Lung (tissue), 12 donors: Measurements from ENCODE around the gene PCDHGA1. TPM values are rescaled to one million over a fixed set of nuclear protein-coding genes. Genes with fewer than 3 reads are reported as not detected.
A peak's percentile ranks its signal among the peaks of the same experiment; 100 is the strongest.

Source experiments
- ATAC-seq: fragments of 200-7000 bp; cut with Tn5 transposase; one replicate; pipeline ENCODE4 v1.9.1; 2020; ENCODE audit warnings: moderate number of reproducible peaks; ENCODE audit not compliant: insufficient read depth, low FRiP score
- DNase-seq, 3 donors: peaks; one replicate each; pipeline ENCODE4 v3.0.0-alpha.2; 2013 to 2017
- H3K27ac ChIP-seq, 2 donors: one replicate each; pipeline ENCODE4 v1.5.1; 2013; ENCODE audit warnings: mild to moderate bottlenecking in 2 of 2, moderate library complexity in 2 of 2, control low read depth in 1 of 2, inconsistent platforms in 1 of 2, low read depth in 1 of 2, low read length in 1 of 2
- H3K27me3 ChIP-seq, 3 donors: one replicate each; pipeline ENCODE4 v1.5.1; 2013; ENCODE audit warnings: low read length in 2 of 3; ENCODE audit not compliant: control insufficient read depth in 3 of 3, insufficient read depth in 3 of 3
- H3K36me3 ChIP-seq, 4 donors: one replicate each; pipeline ENCODE4 v1.5.1; 2013; ENCODE audit warnings: low read length in 4 of 4, mild to moderate bottlenecking in 1 of 4, moderate library complexity in 1 of 4; ENCODE audit not compliant: control insufficient read depth in 4 of 4, insufficient read depth in 4 of 4
- H3K4me1 ChIP-seq, 5 donors: one replicate each; pipeline ENCODE4 v1.5.1; 2013; ENCODE audit warnings: low read length in 5 of 5, mild to moderate bottlenecking in 2 of 5, moderate library complexity in 1 of 5; ENCODE audit not compliant: control insufficient read depth in 5 of 5, insufficient read depth in 5 of 5
- H3K4me3 ChIP-seq: one replicate; pipeline ENCODE4 v1.5.1; 2013; ENCODE audit warnings: mild to moderate bottlenecking, control low read depth, moderate library complexity
- H3K9ac ChIP-seq, 2 donors: one replicate each; pipeline ENCODE4 v1.5.1; 2013; ENCODE audit warnings: low read length in 2 of 2, control low read depth in 1 of 2; ENCODE audit not compliant: insufficient read depth in 1 of 2
- H3K9me3 ChIP-seq, 4 donors: one replicate each; pipeline ENCODE4 v1.5.1; 2013; ENCODE audit warnings: low read length in 3 of 4, mild to moderate bottlenecking in 1 of 4, moderate library complexity in 1 of 4; ENCODE audit not compliant: control insufficient read depth in 4 of 4, insufficient read depth in 3 of 4
- WGBS, 2 donors: extraction: QIAGEN DNeasy Blood & Tissue Kit; methylation state at CpG; one replicate each; pipeline ENCODE4 v1.1.7; 2013; 5-methylcytosine and 5-hydroxymethylcytosine counted together
- polyA plus RNA-seq, 2 donors: library from polyadenylated mRNA; stranded (reverse); fragments of 200-250 nt; gene quantifications; one replicate each; pipeline ENCODE4 v1.2.1, GENCODE V29; 2013
- total RNA-seq, 2 donors: library from RNA; depleted of rRNA in 1 of 2; stranded (reverse); fragments of >200 nt in 1 of 2; gene quantifications; one replicate each; pipeline ENCODE4 v1.2.1, GENCODE V29; 2014 to 2021
- TF ChIP-seq, protein P1 (sequence below): IDR thresholded peaks from 2 replicates; pipeline ENCODE4 v1.5.1; 2012; ENCODE audit warnings: mild to moderate bottlenecking; ENCODE audit errors: control extremely low read depth, extremely low read depth
- donor health status: control.
- donor health status: control.
- donor health status: Bipolar disorder and iron deficiency.
- donor health status: healthy.
- donor health status: DM: yes; HTN: yes; CAD: no.

Gene PCDHGA1
- total and polyA plus RNA-seq, 4 donors = 0.15 to 0.71 (median 0.36) TPM

DNA sequence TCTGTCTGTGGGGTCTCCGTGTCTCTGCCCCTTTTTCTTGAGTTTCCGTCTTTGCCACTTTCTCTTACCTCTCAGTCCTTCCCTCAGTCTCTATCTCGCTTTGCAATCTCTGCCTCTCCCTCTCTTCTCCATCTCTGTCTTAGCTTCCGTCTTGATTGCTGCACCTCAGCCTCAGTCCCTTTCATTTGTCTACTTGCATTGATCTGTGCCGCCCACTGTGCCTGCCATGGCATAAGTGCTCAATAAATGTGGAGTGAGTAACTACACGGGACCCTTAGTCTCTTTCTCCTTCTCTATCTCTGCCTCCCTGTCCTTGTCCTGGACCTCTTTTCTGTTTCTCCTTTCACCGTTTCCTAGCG lies 165.1 kb downstream of the PCDHGA1 start:
- peak overlapping the region in 1 of 2 donors; percentile 42 for H3K27ac ChIP-seq
- H3K27me3 ChIP-seq = peaks cover 0 to 39% (median 0%) of the 10 kb centered on the region in 3 donors
- DNase-seq = no peak
- H3K4me3 ChIP-seq = no peak overlapping the region
- peaks cover 0 to 2% (median 0%) of the 10 kb centered on the region in 4 donors for H3K9me3 ChIP-seq
- ATAC-seq = no peak
- 84 to 88% methylated on average over 8 of the region's 8 CpGs for WGBS, 2 donors
- H3K4me1 ChIP-seq = peaks cover 0 to 52% (median 24%) of the 10 kb centered on the region in 5 donors
- peak overlapping the region in 1 of 2 donors; percentile 25 for H3K9ac ChIP-seq
- TF ChIP-seq, protein P1, sequence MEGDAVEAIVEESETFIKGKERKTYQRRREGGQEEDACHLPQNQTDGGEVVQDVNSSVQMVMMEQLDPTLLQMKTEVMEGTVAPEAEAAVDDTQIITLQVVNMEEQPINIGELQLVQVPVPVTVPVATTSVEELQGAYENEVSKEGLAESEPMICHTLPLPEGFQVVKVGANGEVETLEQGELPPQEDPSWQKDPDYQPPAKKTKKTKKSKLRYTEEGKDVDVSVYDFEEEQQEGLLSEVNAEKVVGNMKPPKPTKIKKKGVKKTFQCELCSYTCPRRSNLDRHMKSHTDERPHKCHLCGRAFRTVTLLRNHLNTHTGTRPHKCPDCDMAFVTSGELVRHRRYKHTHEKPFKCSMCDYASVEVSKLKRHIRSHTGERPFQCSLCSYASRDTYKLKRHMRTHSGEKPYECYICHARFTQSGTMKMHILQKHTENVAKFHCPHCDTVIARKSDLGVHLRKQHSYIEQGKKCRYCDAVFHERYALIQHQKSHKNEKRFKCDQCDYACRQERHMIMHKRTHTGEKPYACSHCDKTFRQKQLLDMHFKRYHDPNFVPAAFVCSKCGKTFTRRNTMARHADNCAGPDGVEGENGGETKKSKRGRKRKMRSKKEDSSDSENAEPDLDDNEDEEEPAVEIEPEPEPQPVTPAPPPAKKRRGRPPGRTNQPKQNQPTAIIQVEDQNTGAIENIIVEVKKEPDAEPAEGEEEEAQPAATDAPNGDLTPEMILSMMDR = no peak
- H3K36me3 ChIP-seq = peaks cover 0 to 30% (median 15%) of the 10 kb centered on the region in 4 donors

DNA sequence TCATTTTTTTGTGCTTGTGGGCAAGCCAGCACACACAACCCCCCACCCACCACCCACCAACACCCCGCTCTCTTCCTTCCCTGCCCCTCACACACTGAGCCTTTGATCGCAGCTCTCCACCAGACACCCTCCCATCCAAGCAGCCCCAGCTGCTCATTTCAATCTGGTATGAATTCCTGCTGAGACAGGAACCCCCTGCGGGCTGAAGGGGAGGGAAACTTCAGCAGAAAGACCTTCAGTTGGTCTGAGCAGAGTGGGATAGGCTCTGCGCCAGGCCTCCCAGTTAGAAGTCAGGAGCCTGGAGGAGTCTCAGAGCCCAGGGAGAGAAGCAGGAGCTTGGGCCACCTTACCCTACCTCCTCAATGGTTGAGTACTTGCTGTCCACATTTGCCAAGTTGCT lies 165.7 kb downstream of the PCDHGA1 start:
- Histone ChIP-seq H3K4me3 (no peak overlapping the region), H3K36me3 (peaks cover 0 to 25% (median 14%) of the 10 kb centered on the region in 4 donors), H3K27me3 (peaks cover 0 to 35% (median 0%) of the 10 kb centered on the region in 3 donors), H3K9ac (no peak overlapping the region), H3K9me3 (peaks cover 0 to 2% (median 0%) of the 10 kb centered on the region in 4 donors), H3K4me1 (peaks cover 0 to 52% (median 24%) of the 10 kb centered on the region in 5 donors), H3K27ac (peak overlapping the region in 1 of 2 donors; percentile 24)
- DNase-seq = peak; percentile 82 to 87 (median 85)
- 82 to 89% methylated on average over 4 of the region's 4 CpGs for WGBS, 2 donors
- TF ChIP-seq, protein P1 = no peak
- no peak for ATAC-seq

DNA sequence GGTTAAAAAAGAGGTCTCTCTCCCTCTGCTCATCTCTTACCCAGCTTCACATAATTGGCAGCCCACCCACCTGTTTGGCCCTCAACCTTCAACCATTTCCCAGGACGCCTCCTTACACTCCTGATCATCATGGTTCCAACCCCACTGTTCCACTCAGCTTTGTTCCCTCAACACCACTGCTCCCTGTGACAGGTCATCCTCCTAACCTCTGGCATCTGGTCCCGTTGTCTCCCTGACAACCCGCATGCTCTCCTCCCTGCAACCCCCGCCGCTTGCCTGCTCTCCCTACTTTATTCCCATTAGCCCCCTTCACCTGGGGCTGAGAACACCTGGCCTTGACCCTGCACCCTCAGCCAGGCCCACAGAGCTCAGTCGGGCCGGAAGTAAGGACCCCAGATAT lies 171.4 kb downstream of the PCDHGA1 start:
- H3K9me3 ChIP-seq = peaks cover 0 to 2% (median 0%) of the 10 kb centered on the region in 4 donors
- peaks cover 0 to 29% (median 15%) of the 10 kb centered on the region in 4 donors for H3K36me3 ChIP-seq
- WGBS, 2 donors = 82 to 88% methylated on average over 7 of the region's 7 CpGs
- ATAC-seq = no peak
- H3K4me1 ChIP-seq = peaks cover 0 to 5% (median 0%) of the 10 kb centered on the region in 5 donors
- no peak overlapping the region for H3K4me3 ChIP-seq
- TF ChIP-seq, protein P1 = no peak
- H3K9ac ChIP-seq = no peak overlapping the region
- DNase-seq = no peak
- H3K27me3 ChIP-seq = no peaks in the 10 kb centered on the region
- no peak overlapping the region for H3K27ac ChIP-seq

DNA sequence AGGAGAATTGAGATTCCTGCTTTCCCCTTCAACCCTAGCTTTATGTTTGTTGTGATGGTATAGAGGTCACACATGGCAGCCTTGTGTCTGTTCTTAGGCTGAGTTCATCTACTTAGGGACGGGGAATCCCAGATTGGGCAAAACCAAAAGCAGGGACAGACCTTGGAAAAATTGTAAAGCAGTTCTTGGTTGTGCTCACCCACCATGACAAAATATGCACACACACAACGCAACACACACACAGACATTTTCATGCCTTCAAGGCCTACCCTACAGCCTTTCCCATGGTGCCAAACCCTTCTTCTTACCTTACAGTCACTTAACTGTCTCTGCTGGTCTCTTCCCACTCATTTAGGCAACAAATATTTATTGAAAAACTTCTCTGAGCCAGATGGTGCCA lies 173.4 kb downstream of the PCDHGA1 start:
- Histone ChIP-seq H3K9me3 (no peaks in the 10 kb centered on the region), H3K4me1 (peaks cover 0 to 24% (median 11%) of the 10 kb centered on the region in 5 donors), H3K36me3 (peaks cover 0 to 21% (median 12%) of the 10 kb centered on the region in 4 donors), H3K27me3 (no peaks in the 10 kb centered on the region), H3K4me3 (no peak overlapping the region), H3K27ac (no peak overlapping the region), H3K9ac (no peak overlapping the region)
- TF ChIP-seq, protein P1 = no peak
- DNase-seq = no peak
- no peak for ATAC-seq
- WGBS, 2 donors = 94 to 100% methylated on average over 2 of the region's 2 CpGs
